Adrenal gland (tissue), 19 donors: Measurements from ENCODE around the gene VPS18. TPM values are rescaled to one million over a fixed set of nuclear protein-coding genes. Genes with fewer than 3 reads are reported as not detected.

Source experiments
- DNase-seq, 7 donors: peaks; one replicate each; pipeline ENCODE4 v3.0.0-alpha.2; 2019 to 2020
- H3K27ac ChIP-seq, 5 donors: fragments of 200-600 bp; sonication (generic) in 4 of 5; 1 replicate in 3 of 5; 2 replicates in 2 of 5; pipeline versions ENCODE4 v1.5.1 to v1.8.0; 2016 to 2020; ENCODE audit warnings: mild to moderate bottlenecking in 1 of 5
- H3K27me3 ChIP-seq: fragments of 200-600 bp; 2 replicates; pipeline ENCODE4 v1.8.0; 2021
- H3K36me3 ChIP-seq, 2 donors: fragments of 200-600 bp; replicated peaks in 1 of 2; 1 replicate in 1 of 2; 2 replicates in 1 of 2; pipeline versions ENCODE4 v1.5.1 to v1.8.0; 2018 to 2022
- H3K4me1 ChIP-seq, 2 donors: fragments of 200-600 bp; replicated peaks in 1 of 2; 1 replicate in 1 of 2; 2 replicates in 1 of 2; pipeline versions ENCODE4 v1.5.1 to v1.8.0; 2018 to 2021
- H3K4me3 ChIP-seq, 4 donors: fragments of 200-600 bp; sonication (generic) in 3 of 4; one replicate each; pipeline ENCODE4 v1.5.1; 2016 to 2018
- H3K9me3 ChIP-seq, 3 donors: fragments of 200-600 bp; sonication (generic) in 1 of 3; replicated peaks in 1 of 3; 1 replicate in 2 of 3; 2 replicates in 1 of 3; pipeline versions ENCODE4 v1.5.1 to v1.8.0; 2016 to 2021
- CTCF ChIP-seq, 6 experiments: fragments of 450-650 bp in 4 of 6; fragments of 200-600 bp in 2 of 6; sonication (generic) in 1 of 6; IDR thresholded peaks; 1 replicate in 5 of 6; 2 replicates in 1 of 6; pipeline versions ENCODE4 v1.5.1 to v1.8.0; 2016 to 2021; ENCODE audit warnings: antibody characterized with exemption in 6 of 6, mild to moderate bottlenecking in 2 of 6, moderate library complexity in 1 of 6
- POLR2A ChIP-seq, 2 donors: fragments of 450-650 bp; IDR thresholded peaks; one replicate each; pipeline ENCODE4 v1.6.1; 2017; ENCODE audit warnings: antibody characterized with exemption in 2 of 2, mild to moderate bottlenecking in 2 of 2, moderate library complexity in 1 of 2
- WGBS, 4 donors: extraction: QIAGEN DNeasy Blood & Tissue Kit in 2 of 4; methylation state at CpG; one replicate each; pipeline versions ENCODE4 v1.1.5 to v1.1.7; 2013 to 2017; 5-methylcytosine and 5-hydroxymethylcytosine counted together
- intact Hi-C, 2 donors: fragments of 100-400 bp; cut with DNase I; formaldehyde crosslinking; loops; one replicate each; pipeline versions ENCODE4 v1.14.1 to v1.15.0; 2022 to 2023
- long read RNA-seq, 10 donors: library from polyadenylated mRNA in 3 of 10; unstranded in 2 of 10; stranded (forward) in 1 of 10; transcript quantifications; one replicate each; pipeline ENCODE4 v2.0.0 and lab custom pipeline, GENCODE V29; 2021 to 2026
- polyA plus RNA-seq, 3 donors: library from polyadenylated mRNA; stranded (reverse); fragments of 200-250 nt in 2 of 3; fragments of 350-450 nt in 1 of 3; fragmentation: Illumina TruSeq in 1 of 3; extraction: RNeasy Lipid Tissue Mini Kit (QIAGEN cat#74804) in 1 of 3; gene quantifications; one replicate each; pipeline ENCODE4 v1.2.3, GENCODE V29; 2013 to 2014
- total RNA-seq, 9 donors: library from RNA; depleted of rRNA in 4 of 9; stranded (reverse); fragments of >200 nt in 4 of 9; fragments of 120-200 nt in 1 of 9; fragmentation: NEBNext Ultra II Directional in 1 of 9; extraction: Animal tissue kit (Norgen Biotek cat#: 25700) in 1 of 9; gene quantifications; one replicate each; pipeline versions ENCODE4 v1.1.0 to v1.2.4, GENCODE V29; 2013 to 2023
- donor health status: healthy with polysubstance abuse.
- donor health status: Bipolar disorder and iron deficiency.
- donor health status: DM: yes; HTN: yes; CAD: no.
- donor health status: DM: no; HTN: no; CAD: no.
- donor health status: DM: no; HTN: no; CAD: no.
- donor health status: DM: yes; HTN: yes; CAD: no.

Gene VPS18, protein sequence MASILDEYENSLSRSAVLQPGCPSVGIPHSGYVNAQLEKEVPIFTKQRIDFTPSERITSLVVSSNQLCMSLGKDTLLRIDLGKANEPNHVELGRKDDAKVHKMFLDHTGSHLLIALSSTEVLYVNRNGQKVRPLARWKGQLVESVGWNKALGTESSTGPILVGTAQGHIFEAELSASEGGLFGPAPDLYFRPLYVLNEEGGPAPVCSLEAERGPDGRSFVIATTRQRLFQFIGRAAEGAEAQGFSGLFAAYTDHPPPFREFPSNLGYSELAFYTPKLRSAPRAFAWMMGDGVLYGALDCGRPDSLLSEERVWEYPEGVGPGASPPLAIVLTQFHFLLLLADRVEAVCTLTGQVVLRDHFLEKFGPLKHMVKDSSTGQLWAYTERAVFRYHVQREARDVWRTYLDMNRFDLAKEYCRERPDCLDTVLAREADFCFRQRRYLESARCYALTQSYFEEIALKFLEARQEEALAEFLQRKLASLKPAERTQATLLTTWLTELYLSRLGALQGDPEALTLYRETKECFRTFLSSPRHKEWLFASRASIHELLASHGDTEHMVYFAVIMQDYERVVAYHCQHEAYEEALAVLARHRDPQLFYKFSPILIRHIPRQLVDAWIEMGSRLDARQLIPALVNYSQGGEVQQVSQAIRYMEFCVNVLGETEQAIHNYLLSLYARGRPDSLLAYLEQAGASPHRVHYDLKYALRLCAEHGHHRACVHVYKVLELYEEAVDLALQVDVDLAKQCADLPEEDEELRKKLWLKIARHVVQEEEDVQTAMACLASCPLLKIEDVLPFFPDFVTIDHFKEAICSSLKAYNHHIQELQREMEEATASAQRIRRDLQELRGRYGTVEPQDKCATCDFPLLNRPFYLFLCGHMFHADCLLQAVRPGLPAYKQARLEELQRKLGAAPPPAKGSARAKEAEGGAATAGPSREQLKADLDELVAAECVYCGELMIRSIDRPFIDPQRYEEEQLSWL
- total RNA-seq = 10 to 100 TPM; 18.0 to 43.4 (median 35.0) TPM
- 10 to 100 TPM in 1 of 3 donors, 1 to 10 TPM in 2; 8.9 to 16.0 (median 10.0) TPM for polyA plus RNA-seq
- long read RNA-seq, donor 1, partial matches to known transcripts = 0 of 3 reads
- long read RNA-seq, donor 1, other reads (novel, unspliced or antisense) = 0 of 3 reads
- long read RNA-seq, donor 2, partial matches to known transcripts = 0 of 2 reads
- long read RNA-seq, donor 2, other reads (novel, unspliced or antisense) = 0 of 2 reads
- long read RNA-seq, donor 3 = 0 reads
- long read RNA-seq, donor 4, partial matches to known transcripts = 1 of 4 reads
- long read RNA-seq, donor 4, other reads (novel, unspliced or antisense) = 3 of 4 reads
- long read RNA-seq, donor 5, transcript VPS18-201 (5 exons, 3,895 nt) = major isoform, 42 of 84 reads
- long read RNA-seq, donor 5, partial matches to known transcripts = 26 of 84 reads
- long read RNA-seq, donor 5, other reads (novel, unspliced or antisense) = 15 of 84 reads
- long read RNA-seq, donor 6, partial matches to known transcripts = 1 of 8 reads
- long read RNA-seq, donor 6, other reads (novel, unspliced or antisense) = 4 of 8 reads
- long read RNA-seq, donor 7, partial matches to known transcripts = 6 of 7 reads
- long read RNA-seq, donor 7, other reads (novel, unspliced or antisense) = 0 of 7 reads
- long read RNA-seq, donor 8, partial matches to known transcripts = 12 of 16 reads
- long read RNA-seq, donor 8, other reads (novel, unspliced or antisense) = 0 of 16 reads
- long read RNA-seq, donor 9 = 0 reads
- long read RNA-seq, donor 10, partial matches to known transcripts = 5 of 6 reads
- long read RNA-seq, donor 10, other reads (novel, unspliced or antisense) = 0 of 6 reads

DNA sequence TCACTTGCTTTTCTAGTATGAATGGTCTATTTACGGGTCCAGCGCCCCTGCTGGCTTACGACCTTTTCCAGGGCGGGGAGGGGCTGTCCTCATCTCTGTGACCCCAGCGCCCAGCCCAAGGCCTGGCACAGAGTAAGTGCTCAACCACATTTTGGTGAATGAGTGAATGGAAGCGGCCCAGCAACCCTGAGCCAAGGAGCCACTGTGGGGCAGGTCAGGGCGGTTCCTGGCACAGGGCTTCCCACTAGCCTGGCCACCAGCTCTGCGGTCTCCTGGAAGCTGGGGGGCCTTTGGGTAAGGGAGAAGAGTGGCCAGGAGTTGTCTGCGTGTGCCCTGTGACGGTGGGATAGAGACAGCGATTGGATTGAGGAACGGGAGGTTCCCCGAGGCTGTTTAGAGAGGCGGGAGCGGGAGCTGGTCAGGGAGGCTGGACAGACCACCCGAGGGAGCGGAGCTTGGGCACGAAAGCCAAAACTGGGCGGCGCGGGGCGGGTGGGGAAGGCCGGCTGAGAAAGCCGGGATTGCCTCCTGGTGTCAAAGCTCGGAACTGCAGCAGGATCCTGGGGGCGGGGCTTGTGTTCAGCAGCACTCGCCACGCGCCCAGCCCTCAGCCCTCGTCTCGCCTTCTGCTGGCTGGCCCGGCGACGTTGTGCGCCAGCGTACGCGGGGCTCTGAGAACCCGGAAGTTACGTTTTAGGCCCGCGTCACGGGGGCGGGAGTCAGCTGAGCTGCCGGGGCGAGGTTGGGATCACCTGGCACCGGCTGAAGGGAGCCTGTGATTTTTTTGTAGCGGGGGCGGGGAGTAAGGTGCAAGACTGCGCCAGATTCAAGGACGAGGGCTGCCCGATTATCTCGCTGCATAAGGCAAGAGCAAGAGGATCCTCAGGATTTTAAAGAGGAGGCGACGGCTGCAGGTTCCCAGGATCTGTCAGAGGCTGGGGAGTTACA is at the start of gene VPS18:
Gene VPS18, plus strand, starts transcription at position 718 of the 948 bp plus-strand sequence. CDS start 319 bp downstream, outside the sequence.
- peaks cover 0 to 28% of the 10 kb centered on the region in 2 donors for H3K36me3 ChIP-seq
- no peaks in the 10 kb centered on the region for H3K9me3 ChIP-seq
- H3K27ac ChIP-seq = peak within 1 kb of the TSS; percentile 81 to 96 (median 88)
- TF ChIP-seq CTCF (IDR thresholded peaks at IDR 0.05) = peak; percentile 93 to 99 (median 97)
- peak; percentile 54 to 87 for TF ChIP-seq POLR2A (IDR thresholded peaks at IDR 0.05)
- DNase-seq = peak; percentile 98 to 99 (median 99)
- H3K4me1 ChIP-seq = peaks cover 0 to 18% of the 10 kb centered on the region in 2 donors
- 2 to 4% (median 3%) methylated on average over 36 to 55 of the region's 55 CpGs for WGBS, 4 donors
- intact Hi-C loops = loop anchor here (2.0 to 10.0 kb wide), 4 partner anchors 35 to 199 kb away; partner anchors contain the start of gene RAD51 (in 1 of the 2)
- H3K4me3 ChIP-seq = peak within 1 kb of the TSS; percentile 35 to 69 (median 50)
- H3K27me3 ChIP-seq = no peaks in the 10 kb centered on the region

DNA sequence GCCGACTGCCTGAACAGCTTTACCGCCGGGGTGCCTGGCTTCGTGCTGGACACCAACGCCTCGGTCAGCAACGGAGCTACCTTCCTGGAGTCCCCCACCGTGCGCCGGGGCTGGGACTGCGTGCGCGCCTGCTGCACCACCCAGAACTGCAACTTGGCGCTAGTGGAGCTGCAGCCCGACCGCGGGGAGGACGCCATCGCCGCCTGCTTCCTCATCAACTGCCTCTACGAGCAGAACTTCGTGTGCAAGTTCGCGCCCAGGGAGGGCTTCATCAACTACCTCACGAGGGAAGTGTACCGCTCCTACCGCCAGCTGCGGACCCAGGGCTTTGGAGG is 49.6 kb upstream of the VPS18 start:
- Histone ChIP-seq H3K4me3 (peak overlapping the region in 2 of 4 donors; percentile 15 to 57), H3K36me3 (no peaks in the 10 kb centered on the region), H3K9me3 (no peaks in the 10 kb centered on the region), H3K27ac (no peak overlapping the region), H3K4me1 (peaks cover 7 to 15% of the 10 kb centered on the region in 2 donors), H3K27me3 (peaks cover 27% of the 10 kb centered on the region)
- 0 to 12% (median 3%) methylated on average over 5 to 28 of the region's 28 CpGs for WGBS, 4 donors
- intact Hi-C loops = no loop called here
- TF ChIP-seq CTCF (IDR thresholded peaks at IDR 0.05) (no peak), POLR2A (IDR thresholded peaks at IDR 0.05) (no peak)
- DNase-seq = no peak

DNA sequence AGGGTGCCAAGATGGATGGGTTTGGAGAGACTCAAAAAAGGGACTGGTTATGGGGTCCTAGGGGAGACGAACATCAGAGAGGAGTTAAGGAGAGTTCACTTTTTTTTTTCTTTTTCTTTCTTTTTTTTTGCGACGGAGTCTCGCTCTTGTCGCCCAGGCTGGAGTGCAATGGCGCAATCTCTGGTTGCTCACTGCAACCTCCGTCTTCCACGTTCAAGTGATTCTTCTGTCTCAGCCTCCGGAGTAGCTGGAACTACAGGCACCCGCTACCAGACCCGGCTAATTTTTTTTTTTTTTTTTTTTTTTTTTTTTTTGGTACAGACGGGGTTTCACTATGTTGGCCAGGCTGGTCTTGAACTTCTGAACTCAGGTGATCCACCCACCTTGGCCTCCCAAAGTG is 49.2 kb upstream of the VPS18 start:
- TF ChIP-seq CTCF (IDR thresholded peaks at IDR 0.05) (no peak), POLR2A (IDR thresholded peaks at IDR 0.05) (no peak)
- no peak for DNase-seq
- 52 to 68% (median 55%) methylated on average over 12 of the region's 12 CpGs for WGBS, 4 donors
- Histone ChIP-seq H3K4me3 (peak overlapping the region in 1 of 4 donors; percentile 57), H3K4me1 (peaks cover 7 to 15% of the 10 kb centered on the region in 2 donors), H3K27me3 (peaks cover 27% of the 10 kb centered on the region), H3K36me3 (no peaks in the 10 kb centered on the region), H3K9me3 (no peaks in the 10 kb centered on the region), H3K27ac (no peak overlapping the region)
- intact Hi-C loops = no loop called here
